Stimulated activated CD4-positive, alpha-beta T cell treated with anti-CD3 and anti-CD28 coated beads, Interleukin-2, amount 100 ng/mL, for 48 hours (primary cell): ENCODE measurements around the gene WBP11.

Experiments used
- DNase-seq, 2 donors: peaks; one replicate each; pipeline ENCODE4 v3.0.0-alpha.2; 2020

Gene WBP11

DNA sequence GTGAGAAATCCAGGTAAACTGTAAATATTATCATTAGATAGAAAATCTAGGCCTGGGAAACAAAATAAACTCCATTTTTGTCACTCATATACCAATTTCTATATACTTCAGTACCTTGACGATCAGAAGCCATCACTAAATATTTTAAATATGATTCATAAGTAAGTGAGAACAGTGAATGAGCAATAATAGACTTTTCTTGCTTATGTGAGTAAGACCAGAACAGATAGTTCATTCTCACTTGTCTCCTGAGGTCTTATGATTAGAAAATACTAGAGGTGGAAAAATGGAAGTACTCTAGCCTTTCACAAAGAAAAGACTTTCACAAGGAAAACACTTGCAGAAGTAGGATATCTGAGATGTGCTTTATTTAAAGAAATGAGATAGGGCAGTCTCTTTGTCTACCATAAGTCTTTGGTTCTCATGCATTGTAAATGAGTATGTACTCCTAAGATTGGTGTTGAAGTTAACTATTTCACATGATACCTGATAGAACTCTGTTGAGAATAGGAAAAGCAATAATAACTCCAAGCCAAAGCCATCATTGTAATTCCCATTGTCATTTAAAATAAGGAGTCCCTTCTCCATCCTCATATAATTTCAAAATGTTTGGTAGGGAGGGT lies 20.8 kb upstream of the WBP11 start:
- DNase-seq: no peak

GRCh38 chr12:14814014-14814413 lies 10.7 kb upstream of the WBP11 start, which contains the start of gene SMCO3:
Gene SMCO3 (minus strand): TSS chr12:14814182. CDS start chr12:14806680, 7,502 bp downstream.
- DNase-seq: no peak

DNA sequence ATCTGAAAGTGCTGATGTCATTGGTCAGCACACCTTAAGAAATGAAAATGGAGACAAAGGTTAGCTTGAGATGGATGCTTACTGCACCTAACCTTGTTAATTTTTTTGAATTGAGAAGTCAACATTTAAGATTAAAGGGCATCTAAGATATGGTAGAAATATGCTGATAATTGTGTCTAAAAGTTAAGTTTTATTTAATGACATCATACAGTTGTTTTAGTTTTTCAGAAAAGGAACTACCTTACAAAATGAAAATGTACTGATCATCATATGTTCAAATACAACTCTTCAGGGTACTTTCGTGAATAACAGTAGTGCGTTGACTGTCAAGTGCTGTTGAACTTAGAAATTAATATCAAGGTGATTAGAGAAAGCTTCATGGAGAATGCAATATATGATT lies 8.2 kb upstream of the WBP11 start:
- DNase-seq: no peak

GRCh38 chr12:14810953-14811483 lies 7.7 kb upstream of the WBP11 start:
- no peak for DNase-seq

- DNase-seq: no peak
These were observed 7.1 kb upstream of the WBP11 start for GRCh38 chr12:14810167-14810952.

GRCh38 chr12:14803830-14804160 lies 517 bp upstream of the WBP11 start:
- DNase-seq: no peak

GRCh38 chr12:14802721-14803010 lies 612 bp downstream of the WBP11 start:
- DNase-seq: no peak

- DNase-seq: no peak
These were observed 1.0 kb downstream of the WBP11 start for GRCh38 chr12:14802247-14802646.

- DNase-seq: no peak
These were observed 8.2 kb downstream of the WBP11 start for GRCh38 chr12:14795028-14795448.

DNA sequence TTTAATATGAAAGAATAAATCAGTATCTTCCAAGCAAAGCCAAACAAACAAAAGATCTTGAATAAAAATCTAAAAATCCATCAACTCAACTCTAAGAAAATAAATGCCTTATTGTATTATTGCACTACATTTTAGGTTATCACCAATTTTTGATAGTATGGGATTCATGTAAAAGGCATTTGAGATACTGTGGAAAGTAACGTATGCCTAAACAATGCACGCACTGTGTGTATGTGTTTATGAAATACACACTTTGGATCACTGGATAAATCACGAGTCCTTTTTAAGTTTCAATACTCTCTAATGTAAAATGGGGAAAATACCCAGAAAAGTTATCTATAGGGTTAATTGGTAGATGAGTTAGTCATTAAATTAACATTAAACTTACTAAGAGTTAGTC lies 17.7 kb downstream of the WBP11 start:
- no peak for DNase-seq

DNA sequence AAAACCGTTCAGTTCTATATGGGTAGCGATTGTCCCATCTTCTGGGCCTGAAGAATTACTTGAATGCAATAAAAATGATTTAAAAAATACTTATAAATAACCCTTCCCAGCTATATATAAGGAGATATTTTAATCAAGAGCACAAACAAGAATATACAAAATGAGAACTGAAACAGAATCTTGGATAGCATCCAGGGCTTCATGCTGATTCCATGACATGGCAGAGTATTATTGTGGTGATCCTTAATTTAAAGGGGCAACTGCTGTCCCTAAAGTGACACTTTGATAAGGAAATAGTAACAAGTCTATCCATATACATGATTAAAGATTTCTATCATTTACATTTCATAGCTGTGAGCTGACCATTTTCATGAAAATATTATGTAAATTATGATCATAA lies 18.8 kb downstream of the WBP11 start:
- no peak for DNase-seq

DNA sequence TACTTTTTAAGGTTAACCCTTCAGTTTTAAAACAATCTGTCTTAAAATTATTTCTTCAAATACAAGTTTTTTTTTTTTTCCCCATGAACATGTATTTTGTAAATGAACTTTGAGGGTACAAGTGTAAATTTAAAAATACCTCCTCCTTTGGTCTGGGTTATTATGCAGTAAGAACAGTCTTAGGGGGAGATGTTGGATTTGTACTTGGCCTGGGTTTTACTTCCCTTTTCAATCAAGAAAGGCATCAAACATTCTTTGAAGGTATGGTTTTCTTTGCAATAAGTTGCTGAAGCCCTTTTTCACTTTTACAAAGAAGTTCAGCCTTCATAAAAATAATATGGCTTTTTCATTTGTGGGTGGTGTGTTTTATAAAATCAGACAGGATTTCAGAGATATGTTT lies 20.5 kb downstream of the WBP11 start:
- no peak for DNase-seq

- no peak for DNase-seq
These were observed 21.7 kb downstream of the WBP11 start for GRCh38 chr12:14781563-14781962.

DNA sequence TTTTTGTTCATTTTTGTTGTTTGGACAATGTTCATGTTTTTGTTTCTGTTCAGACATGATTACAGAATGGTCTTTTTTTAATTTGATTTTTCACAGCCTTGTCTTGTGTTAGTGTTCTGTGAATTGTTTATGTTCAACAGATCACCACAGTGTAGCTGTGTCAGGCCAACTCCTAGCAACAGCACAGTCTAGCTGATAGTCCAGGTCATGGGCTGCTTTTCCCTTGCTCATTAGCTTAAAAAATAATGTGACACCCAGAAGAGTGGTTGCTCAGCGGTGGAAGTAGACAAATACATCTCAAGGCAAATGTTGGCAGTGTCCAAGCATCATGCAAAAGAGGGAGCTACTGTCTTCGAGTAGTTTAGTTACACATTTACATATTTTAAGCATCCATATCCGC lies 22.4 kb downstream of the WBP11 start:
- DNase-seq: no peak

GRCh38 chr12:14779834-14780233 lies 23.4 kb downstream of the WBP11 start:
- DNase-seq: no peak

GRCh38 chr12:14777271-14777670 lies 26.0 kb downstream of the WBP11 start:
- no peak for DNase-seq

GRCh38 chr12:14776236-14776961 lies 26.9 kb downstream of the WBP11 start:
- no peak for DNase-seq

GRCh38 chr12:14775636-14775980 lies 27.7 kb downstream of the WBP11 start:
- DNase-seq: no peak

- peak in 1 of 2 donors; percentile 16 for DNase-seq
These were observed 28.2 kb downstream of the WBP11 start for GRCh38 chr12:14774906-14775635.

- peak; percentile 79 to 81 for DNase-seq
These were observed 29.0 kb downstream of the WBP11 start for GRCh38 chr12:14774074-14774905.

GRCh38 chr12:14773685-14774073 lies 29.6 kb downstream of the WBP11 start:
- peak in 1 of 2 donors; percentile 30 for DNase-seq

DNA sequence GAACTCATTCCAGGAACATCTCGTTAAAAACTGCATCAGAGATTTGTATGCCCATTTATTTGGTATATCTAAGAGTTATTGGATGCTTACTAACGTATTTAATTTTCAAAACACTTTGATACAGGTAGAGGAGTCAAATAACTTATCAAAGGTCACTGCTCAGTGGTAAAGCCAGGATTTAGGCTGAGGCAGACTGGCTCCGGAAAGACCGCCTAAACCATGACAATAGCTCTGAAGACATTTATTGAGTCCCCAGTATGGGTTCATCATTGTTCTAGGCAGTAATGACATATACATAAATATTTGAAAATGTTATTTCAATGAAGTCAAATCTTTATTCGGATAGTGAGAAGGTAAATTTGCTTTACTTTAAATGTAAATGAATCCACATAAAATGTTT lies 30.3 kb downstream of the WBP11 start:
- no peak for DNase-seq
